ENCODE data around the gene SIL1.

- TF ChIP-seq JUN (IDR thresholded peaks at IDR 0.05; ENCODE audit: borderline replicate concordance, low read depth, low read length) (no peak), JUN (CRISPR knock-in tag; IDR thresholded peaks at IDR 0.05; ENCODE audit: borderline replicate concordance) (no peak), ZBTB11 (CRISPR knock-in tag; IDR thresholded peaks at IDR 0.05) (no peak), NR1H2 (CRISPR knock-in tag; IDR thresholded peaks at IDR 0.05) (no peak), ZEB2 (IDR thresholded peaks at IDR 0.05) (no peak), PYGO2 (tag; IDR thresholded peaks at IDR 0.05) (no peak), MEIS2 (IDR thresholded peaks at IDR 0.05; ENCODE audit: partially characterized antibody) (no peak), ELK1 (CRISPR knock-in tag; IDR thresholded peaks at IDR 0.05) (no peak), CTCF (IDR thresholded peaks at IDR 0.05 in 2 of 3, conservative IDR thresholded peaks at IDR 0.05 in 1 of 3; ENCODE audit: insufficient read depth in 2 of 3, low read depth in 1 of 3, low read length in 3 of 3) (no peak), IRF9 (tag; IDR thresholded peaks at IDR 0.05) (no peak), POLR2AphosphoS5 (IDR thresholded peaks at IDR 0.05; ENCODE audit: control insufficient read depth, insufficient read depth, low read depth, low read length) (no peak), SRSF3 (IDR thresholded peaks at IDR 0.05; ENCODE audit: insufficient read depth, low read length) (no peak), ZBTB33 (CRISPR knock-in tag; IDR thresholded peaks at IDR 0.05) (no peak), BCLAF1 (IDR thresholded peaks at IDR 0.05; ENCODE audit: borderline replicate concordance in 1 of 2, control insufficient read depth in 1 of 2, low read depth in 2 of 2, low read length in 1 of 2) (no peak)
Measured at GRCh38 chr5:139014726-139015125, 183.4 kb downstream of the SIL1 start.
